Activated naive CD8-positive, alpha-beta T cell treated with anti-CD3 and anti-CD28 coated beads, Interleukin-2, amount 10 ng/mL, durations not matched to agents 7 days and 5 days (primary cell): Measurements from ENCODE around the gene KIF26B. TPM values are rescaled to one million over a fixed set of nuclear protein-coding genes. Genes with fewer than 3 reads are reported as not detected.
"Not testable (repeated sequence)": the region's sequence is repeated elsewhere in the genome, so short reads cannot be mapped to it uniquely, and the experiment has no call there.

Experiments
- ATAC-seq: fragments of 150-1000 bp; cut with Tn5 transposase; one replicate; pipeline ENCODE4 v1.10.0; 2021; ENCODE audit warnings: low read depth, moderate library complexity
- POLR2A ChIA-PET: fragments of 350-600 bp; sonication (Branson Sonifier 250); formaldehyde crosslinking; loops from one replicate; lab custom pipeline; 2021; ENCODE audit warnings: antibody characterized with exemption; lab: Charles Lee
- DNase-seq: peaks from one replicate; pipeline ENCODE4 v3.0.0; 2021
- H3K27ac Mint-ChIP-seq: one replicate; pipeline ENCODE4 v1.8.0; 2022; ENCODE audit warnings: mild to moderate bottlenecking, mixed read lengths
- H3K27me3 Mint-ChIP-seq: one replicate; pipeline ENCODE4 v1.8.0; 2022; ENCODE audit warnings: mild to moderate bottlenecking, moderate library complexity, mixed read lengths
- H3K36me3 Mint-ChIP-seq: one replicate; pipeline ENCODE4 v1.8.0; 2021; ENCODE audit warnings: mild to moderate bottlenecking, mixed read lengths
- H3K4me1 Mint-ChIP-seq: one replicate; pipeline ENCODE4 v1.8.0; 2021; ENCODE audit warnings: mixed read lengths
- H3K4me3 Mint-ChIP-seq: one replicate; pipeline ENCODE4 v1.8.0; 2022; ENCODE audit warnings: mild to moderate bottlenecking, moderate library complexity, mixed read lengths
- H3K9me3 Mint-ChIP-seq: one replicate; pipeline ENCODE4 v1.8.0; 2021; ENCODE audit warnings: mixed read lengths
- total RNA-seq, 2 experiments: library from RNA; stranded (reverse); gene quantifications; one replicate each; pipeline ENCODE4 v1.2.3, GENCODE V29; 2021

Gene KIF26B
- total RNA-seq, 2 experiments from 2014 or later, result 0.14 TPM; not detected in 1

GRCh38 chr1:245124241-245124640, 30.5 kb upstream of the KIF26B start:
- H3K27ac Mint-ChIP-seq, result no peak overlapping the region
- POLR2A ChIA-PET, result no interaction called here

GRCh38 chr1:245124644-245125043, 30.1 kb upstream of the KIF26B start:
- peaks cover 4% of the 10 kb centered on the region for H3K27me3 Mint-ChIP-seq
- H3K36me3 Mint-ChIP-seq, result no peaks in the 10 kb centered on the region
- no peak overlapping the region for H3K27ac Mint-ChIP-seq
- H3K4me3 Mint-ChIP-seq, result no peak overlapping the region
- DNase-seq (no peak), ATAC-seq (no peak)
- POLR2A ChIA-PET, result no interaction called here
- no peaks in the 10 kb centered on the region for H3K9me3 Mint-ChIP-seq
- no peaks in the 10 kb centered on the region for H3K4me1 Mint-ChIP-seq

More at GRCh38 chr1:245124241-245124640, 30.5 kb upstream of the KIF26B start:
- H3K4me1 Mint-ChIP-seq, result no peaks in the 10 kb centered on the region
- H3K9me3 Mint-ChIP-seq, result no peaks in the 10 kb centered on the region
- no peak for ATAC-seq
- peaks cover 4% of the 10 kb centered on the region for H3K27me3 Mint-ChIP-seq
- H3K4me3 Mint-ChIP-seq, result no peak overlapping the region
- no peak for DNase-seq
- no peaks in the 10 kb centered on the region for H3K36me3 Mint-ChIP-seq

- H3K27me3 Mint-ChIP-seq, result peaks cover 6% of the 10 kb centered on the region
- POLR2A ChIA-PET, result no interaction called here
- no peaks in the 10 kb centered on the region for H3K4me1 Mint-ChIP-seq
Measured at GRCh38 chr1:245126530-245126929, 28.3 kb upstream of the KIF26B start.

DNA sequence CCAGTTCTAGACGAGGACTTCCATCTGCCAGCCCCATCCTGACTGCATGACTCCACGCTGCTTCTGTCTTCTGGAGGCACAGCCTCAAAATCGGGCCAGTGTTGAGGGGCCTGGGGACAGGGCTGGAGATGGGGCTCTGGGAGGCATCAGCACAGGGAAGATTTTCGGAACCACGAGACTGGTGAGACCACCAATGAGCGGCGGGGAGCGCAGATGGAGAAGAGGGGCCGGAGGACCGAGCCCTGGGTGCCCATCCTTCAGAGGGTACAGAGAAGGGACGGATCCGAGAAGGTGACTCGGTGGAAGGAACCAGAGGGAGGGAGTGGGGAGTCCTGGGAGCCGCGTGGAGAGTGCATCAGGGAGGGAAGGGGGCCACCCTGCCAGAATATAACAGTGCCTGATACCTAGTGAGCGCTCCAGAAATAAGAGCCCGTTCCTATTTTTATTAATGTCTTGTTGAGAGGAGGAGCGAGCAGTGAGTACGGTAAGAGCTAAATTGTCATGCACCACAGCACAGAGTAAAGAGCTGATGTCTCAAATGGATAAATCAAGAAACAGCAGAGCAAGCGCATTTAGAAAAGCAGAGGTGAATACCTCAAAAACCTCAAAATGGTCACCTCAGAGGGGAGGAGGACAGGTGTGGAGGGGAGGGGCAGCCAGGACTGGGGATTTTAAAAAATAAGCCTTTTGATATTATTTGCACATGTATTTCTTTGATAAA, 26.2 kb upstream of the KIF26B start:
- no peak for ATAC-seq
- Mint-ChIP-seq H3K36me3 (no peaks in the 10 kb centered on the region), H3K4me3 (no peak overlapping the region), H3K27ac (no peak overlapping the region), H3K9me3 (no peaks in the 10 kb centered on the region), H3K4me1 (no peaks in the 10 kb centered on the region), H3K27me3 (peaks cover 9% of the 10 kb centered on the region)
- POLR2A ChIA-PET, result interaction anchor here (0.6 kb wide), 1 partner anchor 88 kb away, joined by 4 read pairs; no protein-coding TSS in a partner anchor
- DNase-seq, result no peak

More at GRCh38 chr1:245126530-245126929, 28.3 kb upstream of the KIF26B start:
- no peak overlapping the region for H3K4me3 Mint-ChIP-seq
- ATAC-seq (no peak), DNase-seq (no peak)
- H3K9me3 Mint-ChIP-seq, result no peaks in the 10 kb centered on the region
- H3K36me3 Mint-ChIP-seq, result no peaks in the 10 kb centered on the region
- no peak overlapping the region for H3K27ac Mint-ChIP-seq

DNA sequence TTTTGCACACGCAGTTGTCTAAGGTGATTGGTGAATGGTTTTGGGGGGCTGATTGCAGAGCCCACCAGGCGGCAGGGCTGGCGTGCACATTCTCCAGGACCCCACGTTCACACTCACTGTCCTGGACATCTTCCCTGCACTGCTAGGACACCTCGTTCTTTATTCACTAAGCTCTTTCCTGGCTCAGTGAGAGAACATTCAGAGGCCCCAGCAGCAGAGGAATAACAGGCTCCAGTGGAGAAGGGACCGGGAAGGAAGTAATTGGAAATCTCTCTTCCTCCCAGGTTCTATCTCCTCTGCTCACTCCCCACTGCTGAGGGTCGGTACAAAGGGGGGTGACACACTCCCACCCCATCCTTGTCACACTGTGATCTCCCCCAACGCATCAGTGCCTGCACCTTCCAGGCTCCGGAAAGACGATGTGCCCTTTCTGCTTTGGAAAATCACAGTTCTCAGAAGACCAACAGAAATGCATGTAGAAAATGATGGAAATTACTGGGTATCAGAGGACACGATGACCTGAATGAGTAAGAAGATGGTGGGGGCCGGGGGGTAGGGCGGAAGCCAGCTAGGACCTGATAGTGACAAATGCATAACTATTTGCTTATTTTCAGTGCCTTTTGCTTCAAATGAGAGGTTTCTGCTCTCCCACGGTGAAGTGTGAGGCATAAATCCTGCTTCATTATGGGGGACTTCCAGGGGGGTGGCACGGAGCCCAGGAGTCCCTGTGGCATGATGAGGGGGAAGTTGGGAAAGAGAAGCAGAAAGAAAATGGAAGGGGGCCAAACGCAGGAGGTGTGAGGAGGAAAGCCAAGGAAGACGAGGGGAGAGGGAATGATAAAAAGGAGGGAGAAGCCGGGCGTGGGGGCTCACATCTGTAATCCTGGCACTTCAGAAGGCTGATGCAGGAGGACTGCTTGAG, 25.2 kb upstream of the KIF26B start:
- Mint-ChIP-seq H3K36me3 (no peaks in the 10 kb centered on the region), H3K4me1 (no peaks in the 10 kb centered on the region), H3K27ac (no peak overlapping the region), H3K27me3 (peaks cover 9% of the 10 kb centered on the region), H3K9me3 (no peaks in the 10 kb centered on the region), H3K4me3 (no peak overlapping the region)
- ATAC-seq (no peak), DNase-seq (no peak)
- POLR2A ChIA-PET, result no interaction called here

- ATAC-seq, POLR2A ChIA-PET, H3K27ac Mint-ChIP-seq, H3K9me3 Mint-ChIP-seq, H3K4me1 Mint-ChIP-seq, H3K36me3 Mint-ChIP-seq, H3K27me3 Mint-ChIP-seq, H3K4me3 Mint-ChIP-seq, DNase-seq: not testable (repeated sequence)
Measured at GRCh38 chr1:245130281-245131025, 24.3 kb upstream of the KIF26B start.

DNA sequence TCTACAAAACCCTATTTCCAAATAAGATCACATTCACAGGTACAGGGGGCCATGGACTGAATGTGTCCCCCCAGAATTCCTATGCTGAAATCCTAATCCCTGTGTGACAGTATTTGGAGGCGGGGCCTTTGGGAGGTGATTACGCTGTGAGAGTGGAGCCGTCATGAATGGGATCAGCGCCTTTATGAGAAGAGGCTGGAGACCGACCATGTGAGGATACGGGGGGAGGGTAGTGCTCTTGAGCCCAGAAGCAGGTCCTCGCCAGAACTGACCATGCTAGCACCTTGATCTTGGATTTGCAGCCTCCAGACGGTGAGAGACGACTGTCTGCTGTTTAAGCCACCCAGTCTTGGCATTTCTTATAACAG, 23.8 kb upstream of the KIF26B start:
- H3K27me3 Mint-ChIP-seq, result peaks cover 7% of the 10 kb centered on the region
- no peaks in the 10 kb centered on the region for H3K4me1 Mint-ChIP-seq
- H3K36me3 Mint-ChIP-seq, result no peaks in the 10 kb centered on the region
- H3K9me3 Mint-ChIP-seq, result no peaks in the 10 kb centered on the region
- DNase-seq (no peak), ATAC-seq (no peak)
- no peak overlapping the region for H3K27ac Mint-ChIP-seq
- POLR2A ChIA-PET, result no interaction called here
- no peak overlapping the region for H3K4me3 Mint-ChIP-seq

DNA sequence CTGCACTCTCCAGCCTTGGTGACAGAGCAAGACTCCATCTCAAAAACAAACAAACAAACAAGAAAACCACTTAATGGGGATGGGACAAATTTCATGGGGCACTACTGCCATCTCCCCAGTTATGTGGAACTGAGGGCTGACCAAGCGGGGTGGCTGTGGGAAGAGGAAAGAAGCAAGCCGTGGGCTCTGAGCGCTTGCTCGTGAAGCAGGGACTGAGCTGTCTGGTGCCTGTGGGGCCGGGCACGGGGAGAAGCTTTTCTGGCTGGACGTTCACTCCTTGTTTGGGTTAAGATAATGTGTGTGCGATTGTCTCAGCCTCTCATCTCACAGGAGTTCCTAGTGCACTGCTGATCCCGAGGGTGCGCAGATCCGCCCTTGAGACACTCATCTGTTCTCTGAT, 22.0 kb upstream of the KIF26B start:
- no peak for ATAC-seq

GRCh38 chr1:245133995-245134715, 20.6 kb upstream of the KIF26B start:
- Mint-ChIP-seq H3K4me3 (no peak overlapping the region), H3K36me3 (no peaks in the 10 kb centered on the region), H3K27me3 (peaks cover 5% of the 10 kb centered on the region), H3K9me3 (no peaks in the 10 kb centered on the region), H3K27ac (no peak overlapping the region), H3K4me1 (no peaks in the 10 kb centered on the region)
- DNase-seq, result no peak
- ATAC-seq, result no peak
- POLR2A ChIA-PET, result no interaction called here

More for the DNA sequence above, 22.0 kb upstream of the KIF26B start:
- H3K9me3 Mint-ChIP-seq, result no peaks in the 10 kb centered on the region
- H3K36me3 Mint-ChIP-seq, result no peaks in the 10 kb centered on the region
- POLR2A ChIA-PET, result no interaction called here
- DNase-seq, result no peak
- peaks cover 7% of the 10 kb centered on the region for H3K27me3 Mint-ChIP-seq
- H3K27ac Mint-ChIP-seq, result no peak overlapping the region
- no peak overlapping the region for H3K4me3 Mint-ChIP-seq
- H3K4me1 Mint-ChIP-seq, result no peaks in the 10 kb centered on the region

DNA sequence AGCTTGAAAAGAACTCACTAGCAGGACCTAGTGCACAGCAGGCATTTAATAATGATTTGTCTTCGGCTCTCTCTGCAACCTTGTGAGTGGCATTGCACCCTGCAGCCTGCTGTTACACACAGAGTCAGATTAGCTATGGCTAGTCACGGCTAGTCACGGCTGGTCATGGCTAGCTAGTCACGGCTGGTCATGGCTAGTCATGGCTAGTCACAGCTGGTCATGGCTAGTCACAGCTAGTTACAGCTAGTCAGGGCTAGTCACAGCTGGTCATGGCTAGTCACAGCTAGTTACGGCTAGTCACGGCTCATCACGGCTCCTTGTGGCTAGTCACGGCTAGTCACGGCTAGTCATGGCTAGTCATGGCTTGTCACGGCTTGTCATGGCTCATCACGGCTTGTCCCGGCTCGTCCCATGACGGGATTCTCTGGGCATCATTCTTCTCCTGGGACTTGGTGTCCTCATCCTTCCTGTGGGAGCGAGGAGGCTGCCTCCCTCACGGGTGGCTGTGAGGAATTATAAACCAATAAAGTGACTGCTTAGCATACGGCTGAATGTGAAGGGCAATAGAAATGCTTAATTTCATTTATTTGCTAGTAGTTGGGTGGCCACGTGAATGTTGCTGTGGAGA, 12.5 kb upstream of the KIF26B start:
- POLR2A ChIA-PET, result no interaction called here
- Mint-ChIP-seq H3K27ac (no peak overlapping the region), H3K36me3 (no peaks in the 10 kb centered on the region), H3K4me3 (no peak overlapping the region), H3K27me3 (peaks cover 3% of the 10 kb centered on the region), H3K4me1 (no peaks in the 10 kb centered on the region), H3K9me3 (no peaks in the 10 kb centered on the region)
- no peak for ATAC-seq
- DNase-seq, result no peak

- H3K36me3 Mint-ChIP-seq, result no peaks in the 10 kb centered on the region
- H3K4me3 Mint-ChIP-seq, result no peak overlapping the region
- no peaks in the 10 kb centered on the region for H3K4me1 Mint-ChIP-seq
- no peak for DNase-seq
- POLR2A ChIA-PET, result no interaction called here
- peaks cover 3% of the 10 kb centered on the region for H3K27me3 Mint-ChIP-seq
- no peaks in the 10 kb centered on the region for H3K9me3 Mint-ChIP-seq
- no peak overlapping the region for H3K27ac Mint-ChIP-seq
- no peak for ATAC-seq
Measured at GRCh38 chr1:245142976-245143375, 11.8 kb upstream of the KIF26B start.

- H3K4me1 Mint-ChIP-seq, result no peaks in the 10 kb centered on the region
- DNase-seq, result no peak
- no peak overlapping the region for H3K4me3 Mint-ChIP-seq
- ATAC-seq, result no peak
- POLR2A ChIA-PET, result interaction anchor here (0.7 kb wide), 1 partner anchor 788 kb away, joined by 3 read pairs; no protein-coding TSS in a partner anchor
- no peaks in the 10 kb centered on the region for H3K36me3 Mint-ChIP-seq
- H3K27me3 Mint-ChIP-seq, result peaks cover 10% of the 10 kb centered on the region
- no peaks in the 10 kb centered on the region for H3K9me3 Mint-ChIP-seq
- H3K27ac Mint-ChIP-seq, result no peak overlapping the region
Measured at GRCh38 chr1:245143849-245144248, 10.9 kb upstream of the KIF26B start.
